GM19099 (cell line): Measurements from ENCODE around the gene FGD4.

Experiments used
- POLR2A ChIP-seq: IDR thresholded peaks from 3 replicates; pipeline ENCODE4 v1.6.1; 2011; ENCODE audit warnings: low read depth; ENCODE audit not compliant: insufficient read length; ENCODE audit errors: extremely low read depth

The FGD4 gene

DNA sequence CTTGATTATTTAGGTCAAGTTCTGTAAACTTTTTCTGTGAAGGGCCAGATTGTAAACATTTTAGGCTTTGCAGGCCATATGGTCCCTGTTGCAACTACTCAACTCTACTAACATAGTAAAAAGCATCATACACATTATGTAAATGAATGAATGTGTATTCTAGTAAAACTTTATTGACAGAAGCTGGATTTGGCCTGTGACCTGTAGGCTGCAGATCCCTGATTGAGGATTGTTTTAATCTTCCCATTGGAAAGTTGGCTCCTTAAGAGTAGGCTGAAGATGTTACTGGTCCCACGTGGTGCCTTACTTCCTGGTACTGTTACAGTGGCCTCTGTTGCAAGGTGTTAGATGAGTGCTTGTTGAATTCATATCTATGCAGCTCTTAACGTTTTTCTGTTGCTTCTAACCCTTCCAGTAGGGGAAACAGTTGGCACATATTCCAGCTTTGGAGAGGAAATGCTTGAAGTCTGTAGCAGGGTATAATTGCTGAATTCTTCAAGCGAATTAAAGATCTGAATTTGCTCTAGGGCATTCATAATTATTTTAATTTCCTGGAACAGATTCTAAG, 146.1 kb downstream of the FGD4 start:
- TF ChIP-seq POLR2A, result no peak

DNA sequence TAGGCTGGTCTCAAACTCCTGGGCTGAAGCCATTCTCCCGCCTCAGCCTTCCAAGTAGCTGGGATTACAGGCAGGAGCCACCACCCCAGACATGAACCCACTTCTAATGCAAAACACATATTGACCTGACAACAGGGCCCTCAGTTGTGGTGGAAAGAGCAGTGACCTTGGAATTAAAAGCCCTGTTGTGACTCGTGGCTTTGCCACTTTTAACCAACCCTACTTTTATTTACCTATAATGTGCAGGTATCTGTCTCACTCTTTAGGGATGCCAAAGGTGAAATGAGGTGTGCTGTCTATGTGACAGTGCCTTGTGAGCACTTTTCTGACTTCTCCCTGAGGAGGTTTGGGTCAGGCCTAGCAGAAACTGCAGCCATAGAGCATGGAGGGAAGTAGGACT, 146.9 kb downstream of the FGD4 start:
- no peak for TF ChIP-seq POLR2A

DNA sequence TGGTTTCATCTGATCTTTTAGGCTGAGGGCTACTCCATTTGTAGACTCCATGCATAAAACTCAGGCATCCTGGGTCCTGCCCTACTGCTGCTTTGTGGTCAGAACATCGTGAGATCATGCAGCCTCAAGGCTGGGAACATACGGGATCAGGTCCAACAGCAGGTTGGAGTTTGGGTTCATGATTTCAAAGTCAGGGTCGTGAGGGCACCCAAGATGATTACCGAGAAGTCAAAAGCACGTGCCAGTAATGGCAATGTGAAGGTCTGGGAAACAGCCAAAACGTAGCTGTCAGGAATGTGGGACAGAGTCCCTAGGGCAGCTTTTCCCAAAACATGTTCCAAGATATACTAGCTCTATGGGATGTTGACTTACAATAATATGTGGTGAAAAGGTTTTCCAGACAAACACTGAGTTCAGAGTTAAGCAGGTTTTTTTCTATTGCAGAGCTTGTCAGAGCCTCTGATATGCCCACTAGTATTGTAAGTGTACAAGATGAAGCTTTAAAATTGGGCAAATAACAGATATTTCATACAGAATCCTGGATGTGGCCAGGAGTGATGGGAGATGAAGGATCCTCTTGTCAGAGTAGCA, 149.4 kb downstream of the FGD4 start:
- TF ChIP-seq POLR2A, result no peak

DNA sequence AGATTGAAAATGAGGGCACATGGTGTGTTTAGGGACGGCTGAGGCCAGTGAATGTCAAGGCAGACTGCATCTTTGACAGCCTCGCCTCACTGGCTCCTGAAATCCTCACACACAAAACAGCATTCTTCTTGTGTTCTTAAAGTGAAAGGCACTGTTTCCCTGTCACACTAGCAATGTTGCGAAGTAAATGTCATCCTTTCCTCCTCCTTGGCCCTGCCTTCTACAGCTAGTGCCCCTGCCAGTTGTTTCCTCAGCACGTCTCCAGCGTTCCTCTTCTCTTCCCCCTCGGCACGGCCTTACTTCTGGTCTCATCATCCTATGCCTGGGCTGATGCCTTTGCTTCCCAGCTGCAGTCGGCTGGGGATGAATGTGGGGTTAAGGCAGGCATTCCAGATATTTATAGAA, 150.3 kb downstream of the FGD4 start:
- no peak for TF ChIP-seq POLR2A

DNA sequence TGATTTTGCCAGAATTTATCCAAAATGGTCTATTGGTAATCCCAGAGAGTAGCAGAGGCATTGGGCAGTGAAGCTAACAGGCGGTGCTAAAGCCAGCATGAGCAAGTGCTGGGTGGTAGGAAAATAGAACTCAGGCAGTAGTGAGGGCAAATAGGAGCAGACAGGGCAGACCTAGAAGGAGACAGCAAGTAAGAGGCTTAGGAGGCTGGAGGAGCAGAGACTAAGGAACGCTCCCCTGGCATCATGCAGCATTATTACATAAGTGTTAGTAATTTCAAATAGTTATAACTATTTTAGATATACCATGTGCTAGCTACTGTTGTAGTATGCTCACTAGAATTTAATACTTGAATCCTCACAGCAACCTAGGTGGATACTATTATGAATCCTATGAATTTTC, 151.7 kb downstream of the FGD4 start:
- TF ChIP-seq POLR2A, result no peak

DNA sequence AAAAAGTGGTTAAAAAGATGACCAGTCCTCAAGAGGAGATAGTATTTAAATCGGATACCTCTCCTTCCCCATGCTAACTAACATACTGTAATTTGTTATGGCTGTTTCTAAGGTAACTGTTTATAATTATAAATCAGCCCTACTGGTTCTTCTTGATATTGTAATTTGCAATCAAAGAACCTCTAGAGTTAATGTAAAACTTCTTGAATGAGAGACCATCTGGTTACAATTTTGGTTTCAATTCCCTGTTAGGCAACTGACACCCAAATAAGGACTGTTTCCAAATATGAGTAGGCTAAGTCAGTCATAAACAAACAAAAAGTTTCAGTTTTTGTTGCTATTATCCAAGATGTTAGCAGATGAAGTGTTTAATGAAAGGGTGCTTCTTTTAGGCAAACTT, 159.5 kb downstream of the FGD4 start:
- TF ChIP-seq POLR2A, result no peak

DNA sequence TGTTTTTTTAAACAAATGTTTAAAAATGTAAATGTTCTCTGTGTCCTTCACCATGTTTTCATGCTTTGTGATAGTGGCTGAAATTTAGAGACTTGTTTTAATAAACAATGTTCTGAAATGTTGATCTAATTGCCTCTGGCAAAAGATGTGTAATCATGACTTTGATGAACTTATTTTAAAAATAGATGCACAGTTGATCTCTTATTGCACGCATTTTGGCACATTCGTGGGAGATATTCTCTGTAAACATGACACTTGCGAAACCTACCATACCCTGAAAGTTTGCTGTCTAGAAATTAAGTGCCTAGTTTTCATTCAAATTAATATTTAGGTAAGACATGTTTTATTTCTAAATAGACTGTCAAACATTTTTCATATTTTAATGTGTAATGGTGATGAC, 160.1 kb downstream of the FGD4 start:
- TF ChIP-seq POLR2A, result no peak

DNA sequence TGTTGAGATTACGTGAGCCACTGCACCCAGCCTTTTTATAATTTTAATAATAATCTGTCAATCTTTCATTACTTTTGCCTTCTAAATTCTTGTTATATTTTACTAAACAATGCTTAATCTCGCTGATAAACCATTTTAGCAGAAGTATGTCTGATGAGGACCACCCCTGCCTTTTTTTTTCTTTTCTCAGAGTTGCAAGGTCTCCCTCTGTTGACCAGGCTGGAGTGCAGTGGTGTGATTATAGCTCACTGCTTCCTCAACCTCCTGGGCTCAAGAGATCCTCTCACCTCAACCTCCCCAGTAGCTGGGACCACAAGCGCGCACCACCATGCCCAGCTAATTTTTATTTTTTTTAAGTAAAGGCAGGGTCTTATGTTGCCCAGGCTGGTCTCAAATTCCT, 161.2 kb downstream of the FGD4 start:
- TF ChIP-seq POLR2A, result no peak

DNA sequence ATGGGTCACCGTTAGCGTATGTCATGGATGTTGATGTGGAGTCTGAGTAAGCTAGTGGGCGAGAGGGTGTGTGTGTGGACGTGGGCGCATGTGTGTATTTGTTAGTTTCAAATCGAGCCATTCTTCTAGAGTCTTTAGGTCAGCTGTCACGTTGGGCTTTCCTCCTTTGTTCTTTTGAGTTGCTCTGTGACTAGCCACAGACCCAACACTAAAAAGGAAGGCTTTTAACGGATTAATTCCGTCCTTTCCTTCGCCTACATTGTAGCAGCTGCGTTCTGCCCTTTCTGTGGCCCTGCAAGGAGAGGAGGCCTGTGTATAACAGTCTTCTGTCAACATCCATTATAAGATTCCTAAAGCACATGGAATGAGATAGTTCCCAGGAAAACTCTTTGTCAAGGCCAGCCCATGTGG, 162.6 kb downstream of the FGD4 start:
- TF ChIP-seq POLR2A, result no peak

DNA sequence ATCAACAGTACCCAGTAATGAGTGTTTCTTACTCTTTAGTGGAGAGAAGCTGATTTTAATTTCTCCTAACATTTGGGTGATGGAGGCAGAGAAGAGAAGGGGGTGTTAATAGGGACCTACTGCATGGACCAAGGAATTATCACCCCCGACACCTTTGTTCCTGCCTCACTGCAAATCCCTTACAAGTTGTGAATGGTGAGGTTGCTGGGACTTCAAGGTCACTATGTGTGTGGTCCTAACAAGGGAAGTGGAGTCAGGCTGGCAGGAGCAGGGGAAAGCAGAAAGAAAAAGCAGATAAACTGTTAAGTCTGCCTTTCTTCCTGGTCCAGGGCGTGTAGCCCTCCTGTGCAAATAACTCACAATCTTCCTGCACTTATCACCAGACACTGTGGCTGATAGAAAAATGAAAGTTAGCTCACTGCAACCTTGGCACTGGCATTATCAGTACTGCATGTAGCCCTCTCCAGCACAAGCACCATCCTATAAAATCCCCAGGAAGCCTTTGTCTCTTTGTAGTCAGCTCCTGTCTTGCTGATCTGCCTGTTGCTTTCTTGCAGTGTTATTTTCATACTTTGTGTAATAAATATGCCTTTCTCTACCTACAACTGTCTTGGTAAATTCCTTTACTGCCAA, 167.4 kb downstream of the FGD4 start:
- no peak for TF ChIP-seq POLR2A

DNA sequence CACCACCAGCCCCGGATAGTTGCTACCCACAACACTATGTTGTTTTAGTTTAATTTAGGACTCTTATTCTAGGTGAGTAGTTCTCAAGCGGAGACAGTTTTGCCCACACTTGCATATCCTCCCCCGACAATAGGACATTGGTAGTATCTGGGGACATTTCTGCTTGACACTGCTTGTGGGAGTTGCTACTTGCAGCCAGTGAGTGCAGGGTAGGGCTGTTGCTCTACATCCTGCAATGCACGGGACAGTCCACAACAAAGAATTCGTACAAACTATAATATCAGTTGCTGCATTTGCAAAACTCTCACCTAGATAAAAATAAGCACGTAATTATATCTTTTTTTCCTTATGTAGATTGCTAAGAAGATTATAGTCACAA, 167.9 kb downstream of the FGD4 start:
- TF ChIP-seq POLR2A, result no peak

DNA sequence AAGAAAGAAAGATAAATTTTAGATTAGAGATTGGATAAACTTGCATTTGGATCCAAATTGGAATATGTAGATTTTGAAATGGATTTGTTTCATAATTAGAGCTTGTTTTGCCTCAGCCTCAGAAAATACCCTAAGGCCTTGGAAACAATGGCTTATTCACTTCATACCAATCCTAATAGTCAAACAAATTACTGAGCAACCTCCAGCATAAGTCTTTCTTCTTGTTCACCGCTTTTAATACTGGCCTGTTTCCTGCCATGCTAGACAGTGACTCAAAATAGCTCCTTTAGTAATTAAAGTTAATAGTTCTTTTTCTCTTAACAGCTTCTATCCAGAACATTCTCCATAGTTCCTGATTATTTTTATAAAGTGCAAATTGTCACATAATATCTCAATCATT, 168.9 kb downstream of the FGD4 start:
- TF ChIP-seq POLR2A, result no peak

DNA sequence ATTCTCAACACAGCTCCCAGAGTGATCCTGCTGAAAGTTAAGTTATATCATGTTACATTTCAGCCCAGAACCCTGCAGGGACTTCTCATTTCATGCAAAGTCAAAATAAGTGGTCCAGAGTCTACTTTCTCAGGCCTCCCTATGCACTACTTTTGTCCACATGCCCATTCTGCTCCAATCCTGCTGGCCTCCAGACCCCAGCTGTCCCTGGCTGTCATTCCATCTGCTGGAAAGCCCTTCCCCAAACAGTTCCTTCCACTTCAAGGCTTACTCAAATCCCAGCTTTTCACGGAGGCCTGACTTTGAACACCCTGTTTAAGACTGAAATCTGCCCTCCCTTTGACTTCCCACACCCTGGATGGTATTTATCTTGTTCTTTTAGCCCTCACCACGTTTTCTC, 169.9 kb downstream of the FGD4 start:
- TF ChIP-seq POLR2A, result no peak

DNA sequence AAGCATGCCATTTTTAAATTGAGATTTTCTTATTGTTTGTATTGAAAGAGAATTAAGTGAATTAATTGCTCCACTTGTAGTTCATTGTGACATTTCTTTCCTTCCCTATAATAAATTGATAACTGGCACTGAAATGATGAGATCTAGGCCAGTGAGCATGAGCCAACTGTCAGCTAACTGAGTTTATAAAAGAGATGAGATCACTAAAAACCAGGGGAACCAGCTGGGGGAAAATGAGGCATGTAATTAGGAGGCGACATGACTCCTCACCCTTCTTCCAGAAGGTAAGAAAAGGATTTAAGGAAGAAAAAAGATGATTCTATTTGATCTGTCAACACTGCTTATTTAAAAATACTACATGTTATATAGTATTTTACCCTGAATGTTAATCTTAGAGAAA, 175.2 kb downstream of the FGD4 start:
- no peak for TF ChIP-seq POLR2A

DNA sequence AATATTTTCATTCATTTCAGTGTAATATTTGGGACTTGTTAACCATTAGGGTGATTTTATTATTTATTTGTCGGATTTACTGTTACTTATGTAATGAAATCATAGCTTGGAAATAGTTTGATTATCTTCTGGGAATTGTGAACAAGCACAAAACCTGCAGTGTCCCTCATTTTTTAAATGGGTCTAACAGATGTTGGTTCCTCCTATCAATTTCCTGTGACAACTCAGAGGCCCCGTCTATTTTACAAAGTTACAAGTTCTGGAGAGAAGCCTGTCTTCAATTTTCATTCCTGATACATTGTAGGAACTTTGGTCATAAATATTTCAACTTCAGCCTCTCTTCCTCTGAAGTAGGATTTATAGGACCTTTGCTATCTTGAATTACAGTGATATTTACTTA, 178.0 kb downstream of the FGD4 start:
- TF ChIP-seq POLR2A, result no peak

DNA sequence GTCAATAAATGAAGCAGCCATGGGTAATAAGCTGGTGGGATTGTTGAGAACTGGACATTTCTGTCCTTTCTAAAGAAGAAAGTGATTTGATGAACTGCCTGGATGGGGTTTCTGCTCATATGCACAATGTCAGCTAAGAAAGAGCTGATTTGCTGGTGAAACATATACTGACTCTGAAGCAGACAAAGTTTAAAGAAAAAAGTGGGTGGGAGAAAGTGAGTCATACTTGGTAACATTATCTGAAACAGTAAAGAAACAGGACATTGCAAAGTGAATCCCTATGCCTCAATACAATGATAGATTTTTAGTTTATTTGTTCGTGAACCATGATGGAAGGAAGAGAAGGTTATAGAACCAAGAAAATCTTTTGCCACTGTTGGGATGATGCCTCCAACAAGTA, 184.2 kb downstream of the FGD4 start:
- TF ChIP-seq POLR2A, result no peak

DNA sequence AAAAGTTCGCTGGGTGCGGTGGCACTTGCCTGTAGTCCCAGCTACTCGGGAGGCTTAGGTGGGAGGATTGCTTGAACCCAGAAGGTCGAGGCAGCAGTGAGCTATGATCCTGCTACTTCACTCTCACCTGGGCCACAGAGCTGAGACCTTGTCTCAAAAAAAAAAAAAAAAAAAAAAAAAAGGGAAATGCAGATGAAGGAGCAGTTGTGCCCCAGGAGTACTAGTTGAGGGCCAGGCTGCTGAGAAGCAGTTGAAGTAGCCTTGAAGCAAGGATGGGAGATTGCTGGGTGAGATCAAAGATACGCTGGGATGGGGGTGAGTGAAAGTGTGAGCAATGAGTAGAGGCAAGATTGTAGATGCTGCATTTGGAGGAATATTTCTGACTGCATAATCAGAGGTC, 186.3 kb downstream of the FGD4 start:
- TF ChIP-seq POLR2A, result no peak
